ENCODE measurements around the gene TRIM26.
"Not testable (repeated sequence)": the region's sequence is repeated elsewhere in the genome, so short reads cannot be mapped to it uniquely, and the experiment has no call there.

TRIM26 gene

DNA sequence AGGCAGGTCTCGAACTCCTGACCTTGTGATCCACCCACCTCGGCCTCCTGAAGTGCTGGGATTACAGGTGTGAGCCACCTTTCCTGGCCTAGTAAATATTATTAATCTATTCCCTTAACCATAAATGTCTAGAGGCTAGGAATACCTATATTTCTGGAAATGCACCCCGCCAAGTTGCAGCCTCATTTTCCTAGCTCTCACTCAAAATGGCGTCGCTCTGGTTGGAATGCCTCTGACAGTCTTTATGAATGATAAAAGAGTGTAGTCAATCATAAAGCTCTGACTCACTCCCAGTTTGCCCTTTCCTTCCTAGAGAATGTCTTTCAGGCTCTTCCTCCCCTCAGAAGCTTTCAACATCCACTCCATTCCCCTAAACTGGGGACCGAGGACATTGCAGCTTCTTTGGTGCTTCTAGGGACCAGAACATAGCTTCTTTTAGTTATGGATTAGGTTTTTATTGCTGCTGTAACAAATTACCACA is 14.1 kb upstream of the TRIM26 start:
- Histone ChIP-seq H3K4me2 (ENCODE audit: low read length) (no peak overlapping the region), H3K27me3 (ENCODE audit: control insufficient read depth, insufficient read depth, low read length) (peaks cover 32% of the 10 kb centered on the region), H3K36me3 (ENCODE audit: insufficient read depth, low read length) (no peaks in the 10 kb centered on the region), H3K4me1 (ENCODE audit: control insufficient read depth, insufficient read depth, low read length) (no peaks in the 10 kb centered on the region), H3K9ac (ENCODE audit: low read depth, low read length) (no peak overlapping the region), H3K4me3 (ENCODE audit: low read length) (no peak overlapping the region), H3K9me3 (replicated peaks; ENCODE audit: low read length) (peaks cover 4% of the 10 kb centered on the region)

DNA sequence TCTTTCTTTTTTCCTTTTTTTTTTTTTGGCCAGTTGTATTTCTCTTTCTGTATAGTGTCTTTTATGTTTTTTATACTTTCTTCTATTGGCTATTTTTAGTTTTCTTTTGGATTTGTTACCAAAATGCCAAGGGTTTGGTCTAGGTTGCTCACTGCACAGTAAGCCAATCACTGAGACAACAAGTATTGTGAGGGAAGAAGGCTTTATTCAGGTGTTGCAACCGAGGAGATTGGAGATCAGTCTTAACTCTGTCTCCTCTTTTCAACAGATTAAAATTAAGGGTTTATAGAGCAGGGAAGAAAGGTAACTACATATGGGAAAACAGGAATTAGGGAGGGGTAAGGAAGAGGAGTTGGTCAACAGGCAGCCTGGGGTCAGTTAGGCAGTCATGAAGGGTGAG is 10.1 kb upstream of the TRIM26 start:
- Histone ChIP-seq H3K4me3 (ENCODE audit: low read length) (no peak overlapping the region), H3K4me1 (ENCODE audit: control insufficient read depth, insufficient read depth, low read length) (no peaks in the 10 kb centered on the region), H3K9me3 (replicated peaks; ENCODE audit: low read length) (peaks cover 4% of the 10 kb centered on the region), H3K27me3 (ENCODE audit: control insufficient read depth, insufficient read depth, low read length) (peaks cover 21% of the 10 kb centered on the region), H3K9ac (ENCODE audit: low read depth, low read length) (no peak overlapping the region), H3K36me3 (ENCODE audit: insufficient read depth, low read length) (no peaks in the 10 kb centered on the region), H3K4me2 (ENCODE audit: low read length) (no peak overlapping the region)

DNA sequence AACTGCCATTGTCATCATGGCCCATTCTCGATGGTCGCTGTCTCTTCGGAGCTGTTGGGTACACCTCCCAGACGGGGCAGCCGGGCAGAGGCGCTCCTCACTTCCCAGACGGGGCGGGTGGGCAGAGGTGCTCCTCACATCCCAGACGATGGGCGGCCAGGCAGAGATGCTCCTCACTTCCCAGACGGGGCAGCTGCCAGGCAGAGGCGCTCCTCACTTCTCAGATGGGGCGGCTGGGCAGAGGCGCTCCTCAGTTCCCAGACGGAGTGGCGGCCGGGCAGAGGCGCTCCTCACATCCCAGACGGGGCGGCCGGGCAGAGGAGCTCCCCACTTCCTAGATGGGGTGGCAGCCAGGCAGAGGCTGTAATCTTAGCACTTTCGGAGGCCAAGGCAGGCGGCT is 8.8 kb upstream of the TRIM26 start:
- not testable (repeated sequence) for H3K9ac ChIP-seq (ENCODE audit: low read depth, low read length); H3K36me3 ChIP-seq (ENCODE audit: insufficient read depth, low read length); H3K4me2 ChIP-seq (ENCODE audit: low read length); H3K4me3 ChIP-seq (ENCODE audit: low read length); H3K4me1 ChIP-seq (ENCODE audit: control insufficient read depth, insufficient read depth, low read length); H3K9me3 ChIP-seq (replicated peaks; ENCODE audit: low read length)
- peaks cover 13% of the 10 kb centered on the region for H3K27me3 ChIP-seq (ENCODE audit: control insufficient read depth, insufficient read depth, low read length)

DNA sequence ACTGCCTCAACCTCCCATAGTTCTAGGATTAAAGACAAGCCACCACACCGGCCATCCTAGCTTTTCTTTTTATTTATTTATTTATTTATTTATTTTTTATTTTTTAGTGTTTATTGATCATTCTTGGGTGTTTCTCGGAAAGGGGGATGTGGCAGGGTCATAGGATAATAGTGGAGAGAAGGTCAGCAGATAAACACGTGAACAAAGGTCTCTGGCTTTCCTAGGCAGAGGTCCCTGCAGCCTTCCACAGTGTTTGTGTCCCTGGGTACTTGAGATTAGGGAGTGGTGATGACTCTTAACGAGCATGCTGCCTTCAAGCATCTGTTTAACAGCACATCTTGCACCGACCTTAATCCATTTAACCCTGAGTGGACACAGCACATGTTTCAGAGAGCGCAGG is 8.2 kb upstream of the TRIM26 start:
- H3K4me1 ChIP-seq (ENCODE audit: control insufficient read depth, insufficient read depth, low read length); H3K9ac ChIP-seq (ENCODE audit: low read depth, low read length); H3K36me3 ChIP-seq (ENCODE audit: insufficient read depth, low read length); H3K9me3 ChIP-seq (replicated peaks; ENCODE audit: low read length); H3K4me2 ChIP-seq (ENCODE audit: low read length); H3K4me3 ChIP-seq (ENCODE audit: low read length): not testable (repeated sequence)
- H3K27me3 ChIP-seq (ENCODE audit: control insufficient read depth, insufficient read depth, low read length) = peaks cover 11% of the 10 kb centered on the region

DNA sequence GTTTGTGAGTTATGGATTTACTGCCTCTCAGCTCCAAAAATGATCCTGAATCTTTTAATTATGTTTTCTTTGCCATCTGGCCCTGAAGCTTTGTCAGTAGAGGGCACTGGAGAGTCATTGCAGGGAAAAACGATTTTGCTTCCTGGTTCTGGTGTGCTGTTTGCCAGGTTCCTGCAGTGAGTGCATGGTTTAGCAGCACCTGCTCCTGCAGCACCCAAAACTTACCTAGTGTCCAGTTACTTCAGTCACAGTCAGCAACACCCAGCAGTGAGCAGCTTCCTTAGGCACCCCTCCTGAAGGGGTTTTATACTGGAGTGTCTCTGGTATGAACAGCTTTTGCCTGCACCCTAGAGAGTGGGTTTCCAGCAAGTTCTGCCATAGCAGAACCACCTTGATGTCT is 6.0 kb upstream of the TRIM26 start:
- Histone ChIP-seq H3K27me3 (ENCODE audit: control insufficient read depth, insufficient read depth, low read length) (no peaks in the 10 kb centered on the region), H3K9ac (ENCODE audit: low read depth, low read length) (no peak overlapping the region), H3K4me2 (ENCODE audit: low read length) (no peak overlapping the region), H3K9me3 (replicated peaks; ENCODE audit: low read length) (peaks cover 4% of the 10 kb centered on the region), H3K4me1 (ENCODE audit: control insufficient read depth, insufficient read depth, low read length) (peaks cover 5% of the 10 kb centered on the region), H3K4me3 (ENCODE audit: low read length) (no peak overlapping the region), H3K36me3 (ENCODE audit: insufficient read depth, low read length) (no peaks in the 10 kb centered on the region)

DNA sequence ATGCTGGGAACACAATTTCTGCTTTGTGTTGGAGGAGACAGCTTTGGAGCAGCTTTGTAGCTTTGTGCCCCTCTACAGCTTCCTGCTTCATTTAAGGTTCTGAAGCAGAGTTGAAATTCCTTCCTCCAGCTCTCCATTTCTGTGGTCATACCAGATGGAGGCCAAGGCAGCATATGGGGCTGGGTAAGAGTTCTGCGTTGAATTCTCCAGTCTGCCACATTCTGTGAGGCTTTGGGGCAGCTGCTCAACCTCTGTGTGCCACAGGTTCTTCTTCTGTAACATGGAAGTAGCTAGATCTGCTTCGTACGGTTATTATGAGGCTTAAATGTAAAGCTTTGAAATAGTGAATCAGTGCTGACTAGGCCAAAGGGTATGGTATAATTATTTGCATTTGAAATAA is 2.9 kb upstream of the TRIM26 start:
- Histone ChIP-seq H3K4me2 (ENCODE audit: low read length) (no peak overlapping the region), H3K36me3 (ENCODE audit: insufficient read depth, low read length) (no peaks in the 10 kb centered on the region), H3K27me3 (ENCODE audit: control insufficient read depth, insufficient read depth, low read length) (no peaks in the 10 kb centered on the region), H3K4me3 (ENCODE audit: low read length) (no peak overlapping the region), H3K9ac (ENCODE audit: low read depth, low read length) (no peak overlapping the region), H3K4me1 (ENCODE audit: control insufficient read depth, insufficient read depth, low read length) (peaks cover 17% of the 10 kb centered on the region), H3K9me3 (replicated peaks; ENCODE audit: low read length) (no peaks in the 10 kb centered on the region)

DNA sequence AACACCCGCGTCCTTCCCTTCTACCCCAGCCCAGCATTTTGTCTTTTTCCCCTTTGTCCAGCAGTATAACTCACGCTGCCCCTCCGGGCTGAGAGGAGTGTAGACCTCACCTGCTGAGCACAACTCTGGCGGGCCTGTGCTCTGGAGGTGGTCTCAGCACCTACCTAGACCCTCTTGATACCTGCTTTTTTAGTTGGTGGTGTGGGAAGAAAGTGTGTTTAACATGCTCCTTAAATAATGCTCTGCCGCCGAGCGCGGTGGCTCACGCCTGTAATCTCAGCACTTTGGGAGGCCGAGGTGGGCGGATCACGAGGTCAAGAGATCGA is 1.4 kb upstream of the TRIM26 start:
- H3K27me3 ChIP-seq (ENCODE audit: control insufficient read depth, insufficient read depth, low read length) = no peaks in the 10 kb centered on the region
- H3K4me3 ChIP-seq (ENCODE audit: low read length) = peak overlapping the region; percentile 88
- peak overlapping the region; percentile 95 for H3K9ac ChIP-seq (ENCODE audit: low read depth, low read length)
- peak overlapping the region; percentile 95 for H3K4me2 ChIP-seq (ENCODE audit: low read length)
- no peaks in the 10 kb centered on the region for H3K9me3 ChIP-seq (replicated peaks; ENCODE audit: low read length)
- H3K36me3 ChIP-seq (ENCODE audit: insufficient read depth, low read length) = no peaks in the 10 kb centered on the region
- peaks cover 17% of the 10 kb centered on the region for H3K4me1 ChIP-seq (ENCODE audit: control insufficient read depth, insufficient read depth, low read length)

DNA sequence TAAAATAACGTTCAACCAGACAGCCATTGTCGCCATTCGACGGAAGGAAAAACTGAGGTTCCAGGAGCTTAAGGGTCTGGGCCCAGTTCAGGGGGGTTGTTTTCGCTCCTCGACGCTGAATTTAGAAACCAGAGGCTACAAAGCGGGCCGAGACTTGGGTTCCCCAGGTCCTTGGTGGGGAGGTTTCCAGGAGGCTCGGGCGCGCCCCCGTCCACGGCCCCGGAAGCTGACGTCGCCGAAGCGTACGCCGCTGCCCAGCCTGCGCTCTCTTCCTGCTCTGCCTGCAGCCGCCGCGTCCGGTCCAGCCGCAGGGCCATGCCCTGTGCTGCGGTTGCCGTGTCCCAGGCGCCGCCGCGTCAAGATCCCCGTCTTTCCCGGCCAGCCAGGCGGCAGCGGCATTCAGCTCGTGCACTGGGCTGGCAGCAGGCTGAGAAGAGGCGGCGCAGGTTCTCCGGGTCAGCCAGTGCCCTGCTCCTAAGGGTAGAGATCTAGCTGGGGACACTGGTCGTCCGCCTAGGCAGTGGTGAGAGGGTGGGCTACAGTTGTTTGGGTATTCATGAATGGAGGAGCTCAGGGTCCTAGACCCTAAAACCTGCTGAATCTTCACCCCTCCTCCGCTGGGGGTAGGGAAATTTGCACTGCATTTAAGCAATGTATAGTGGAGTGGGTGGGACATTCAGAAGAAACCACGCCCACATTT is 901 bp upstream of the TRIM26 start:
- peaks cover 17% of the 10 kb centered on the region for H3K4me1 ChIP-seq (ENCODE audit: control insufficient read depth, insufficient read depth, low read length)
- no peaks in the 10 kb centered on the region for H3K36me3 ChIP-seq (ENCODE audit: insufficient read depth, low read length)

DNA sequence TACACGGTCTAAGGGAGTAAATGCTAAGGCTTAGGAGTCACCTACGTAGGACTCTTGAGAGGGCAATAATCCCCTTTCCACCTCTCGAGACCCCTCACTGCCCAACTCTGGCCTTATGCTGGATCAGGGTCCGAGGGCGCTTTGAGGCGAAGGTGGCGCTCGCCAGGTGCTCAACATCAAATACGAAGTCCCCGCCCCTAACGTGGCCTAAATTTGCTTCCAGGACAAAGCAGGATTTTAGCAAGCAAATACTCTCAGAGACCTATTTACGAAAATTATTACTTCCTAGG is 406 bp upstream of the TRIM26 start:
- Histone ChIP-seq H3K9ac (ENCODE audit: low read depth, low read length) (peak overlapping the region; percentile 95), H3K4me3 (ENCODE audit: low read length) (peak overlapping the region; percentile 88), H3K9me3 (replicated peaks; ENCODE audit: low read length) (no peaks in the 10 kb centered on the region), H3K4me1 (ENCODE audit: control insufficient read depth, insufficient read depth, low read length) (peaks cover 17% of the 10 kb centered on the region), H3K4me2 (ENCODE audit: low read length) (peak overlapping the region; percentile 95), H3K36me3 (ENCODE audit: insufficient read depth, low read length) (no peaks in the 10 kb centered on the region), H3K27me3 (ENCODE audit: control insufficient read depth, insufficient read depth, low read length) (no peaks in the 10 kb centered on the region)

More for the DNA sequence above, 901 bp upstream of the TRIM26 start:
- Histone ChIP-seq H3K4me3 (ENCODE audit: low read length) (peak overlapping the region; percentile 88), H3K4me2 (ENCODE audit: low read length) (peak overlapping the region; percentile 95), H3K27me3 (ENCODE audit: control insufficient read depth, insufficient read depth, low read length) (no peaks in the 10 kb centered on the region), H3K9ac (ENCODE audit: low read depth, low read length) (peak overlapping the region; percentile 95), H3K9me3 (replicated peaks; ENCODE audit: low read length) (no peaks in the 10 kb centered on the region)

DNA sequence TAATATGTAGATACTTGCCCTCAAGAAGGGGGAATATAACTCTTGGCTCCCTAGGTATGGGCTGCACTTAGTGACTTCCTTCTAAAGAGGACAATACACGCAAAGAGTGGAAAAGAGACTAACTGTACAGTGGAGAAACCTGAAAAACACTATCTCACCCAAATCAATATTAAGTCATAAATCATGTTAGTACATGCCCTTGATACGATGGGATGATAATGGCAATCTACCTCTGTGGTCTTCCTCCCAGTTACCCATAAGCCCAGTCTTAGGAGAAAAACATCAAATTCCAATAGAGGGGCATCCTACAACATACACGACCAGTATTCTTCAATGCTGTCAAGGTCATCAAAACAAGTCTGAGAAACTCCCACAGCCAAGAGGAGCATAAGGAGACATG is 1.3 kb downstream of the TRIM26 start:
- Histone ChIP-seq H3K9me3 (replicated peaks; ENCODE audit: low read length) (no peaks in the 10 kb centered on the region), H3K4me2 (ENCODE audit: low read length) (peak overlapping the region; percentile 86), H3K36me3 (ENCODE audit: insufficient read depth, low read length) (no peaks in the 10 kb centered on the region), H3K27me3 (ENCODE audit: control insufficient read depth, insufficient read depth, low read length) (no peaks in the 10 kb centered on the region), H3K4me1 (ENCODE audit: control insufficient read depth, insufficient read depth, low read length) (peaks cover 31% of the 10 kb centered on the region), H3K9ac (ENCODE audit: low read depth, low read length) (peak overlapping the region; percentile 95), H3K4me3 (ENCODE audit: low read length) (peak overlapping the region; percentile 88)

DNA sequence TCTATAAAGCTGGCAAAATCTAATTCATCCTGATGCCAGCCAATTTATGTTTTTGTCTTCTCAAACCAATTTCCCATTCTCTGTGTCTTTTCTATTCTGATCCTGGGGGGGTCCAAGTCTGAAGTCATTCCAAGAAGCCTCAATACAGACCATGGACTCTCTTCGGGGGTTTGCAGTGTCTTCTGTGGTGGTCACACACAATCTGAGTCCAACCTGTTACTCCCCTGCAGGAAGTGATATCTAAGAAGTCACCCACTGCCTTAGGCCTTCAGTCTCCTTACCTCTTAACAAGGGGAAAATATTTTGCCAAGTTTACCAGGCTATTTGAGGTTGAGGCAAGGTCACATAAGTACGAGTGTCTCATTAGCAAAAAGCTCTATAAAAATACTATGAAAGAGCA is 1.9 kb downstream of the TRIM26 start:
- Histone ChIP-seq H3K27me3 (ENCODE audit: control insufficient read depth, insufficient read depth, low read length) (no peaks in the 10 kb centered on the region), H3K4me1 (ENCODE audit: control insufficient read depth, insufficient read depth, low read length) (peaks cover 37% of the 10 kb centered on the region), H3K9ac (ENCODE audit: low read depth, low read length) (peak overlapping the region; percentile 95), H3K9me3 (replicated peaks; ENCODE audit: low read length) (no peaks in the 10 kb centered on the region), H3K4me2 (ENCODE audit: low read length) (peak overlapping the region; percentile 86), H3K36me3 (ENCODE audit: insufficient read depth, low read length) (no peaks in the 10 kb centered on the region), H3K4me3 (ENCODE audit: low read length) (no peak overlapping the region)

DNA sequence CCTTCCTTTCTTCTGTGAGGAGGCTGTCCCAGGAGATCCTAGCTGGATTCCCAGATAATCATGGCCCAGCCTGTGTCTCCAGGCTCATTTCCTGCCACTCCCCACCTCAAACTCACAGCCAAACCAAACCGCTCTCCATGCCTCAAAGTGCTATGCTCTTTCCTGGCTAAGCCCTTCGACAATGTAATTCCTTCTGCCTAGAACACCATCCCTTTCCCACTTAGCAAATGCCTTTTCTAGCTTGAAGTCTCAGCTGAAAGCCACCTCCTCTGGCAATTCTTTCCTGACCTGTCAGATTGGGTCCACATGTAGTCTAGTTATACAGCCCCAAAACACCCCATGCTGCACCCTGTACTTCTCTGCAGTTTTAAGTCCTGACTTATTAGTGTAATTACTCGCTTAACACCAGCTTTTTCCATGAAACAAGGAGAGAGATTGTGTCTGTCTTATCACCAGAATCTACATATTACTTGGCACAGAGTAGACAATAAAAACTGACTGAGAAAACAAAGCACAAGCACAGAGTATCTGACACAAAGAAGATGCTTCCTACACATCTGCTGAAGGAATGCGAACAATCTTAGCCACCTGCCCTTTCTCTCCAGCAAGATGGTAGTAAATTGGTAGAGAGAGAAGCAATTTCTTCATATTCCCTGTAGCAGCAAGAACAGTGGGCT is 5.4 kb downstream of the TRIM26 start:
- Histone ChIP-seq H3K4me2 (ENCODE audit: low read length) (peak overlapping the region; percentile 42), H3K4me3 (ENCODE audit: low read length) (no peak overlapping the region), H3K27me3 (ENCODE audit: control insufficient read depth, insufficient read depth, low read length) (no peaks in the 10 kb centered on the region), H3K4me1 (ENCODE audit: control insufficient read depth, insufficient read depth, low read length) (peaks cover 37% of the 10 kb centered on the region), H3K9ac (ENCODE audit: low read depth, low read length) (no peak overlapping the region), H3K9me3 (replicated peaks; ENCODE audit: low read length) (no peaks in the 10 kb centered on the region), H3K36me3 (ENCODE audit: insufficient read depth, low read length) (peaks cover 8% of the 10 kb centered on the region)
